ENCODE results near the gene COL21A1. TPM values are rescaled to one million over a fixed set of nuclear protein-coding genes. Genes with fewer than 3 reads are reported as not detected.

COL21A1 gene
- total and polyA plus RNA-seq, 2 of the 4 experiments (the other 2 are of a cell fraction), result 0.05 TPM; not detected in 1

DNA sequence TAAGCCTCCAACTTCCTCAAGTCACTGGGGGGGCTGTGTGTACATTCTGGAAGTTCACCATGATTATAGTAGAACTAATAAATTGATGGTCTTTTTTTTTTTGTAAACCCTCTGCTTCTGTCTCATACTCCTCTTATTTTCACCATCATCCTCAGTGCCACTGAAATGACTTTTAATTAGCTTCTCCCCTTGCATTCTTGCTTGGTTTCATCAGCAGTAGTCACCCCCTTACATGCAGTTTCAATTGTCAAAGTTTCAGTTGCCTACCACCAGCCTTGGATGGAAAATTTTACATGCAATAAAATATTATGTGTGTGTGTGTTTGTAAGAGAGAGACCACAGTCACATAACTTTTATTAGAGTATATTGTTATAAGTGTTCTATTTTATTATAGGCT, 196.2 kb downstream of the COL21A1 start:
- in situ Hi-C loops (cut with MboI; ENCODE audit: low sequenced_read_pairs), result no loop called here
- intact Hi-C loops (cut with micrococcal nuclease), result no loop called here
- CTCF ChIA-PET, result no interaction called here

More for the DNA sequence above, 196.2 kb downstream of the COL21A1 start:
- dilution Hi-C loops (cut with HindIII; ENCODE audit: low sequenced_read_pairs, unreplicated experiment), result no loop called here
- Histone ChIP-seq H2BK120ac (ENCODE audit: low read depth, low read length) (no peak overlapping the region), H2AK9ac (replicated peaks; ENCODE audit: low read depth, low read length, poor library complexity) (no peak overlapping the region), H3K56ac (ENCODE audit: extremely low read depth, insufficient read depth, low read length) (no peak overlapping the region), H3K23ac (ENCODE audit: low read depth, low read length) (no peak overlapping the region), H3K9me3 (ENCODE audit: control insufficient read depth, insufficient read depth, low read length) (no peaks in the 10 kb centered on the region), H3K79me1 (ENCODE audit: low read depth in 1 of 2, low read length in 2 of 2) (no peaks in the 10 kb centered on the region), H3K4me3 (ENCODE audit: insufficient read depth, low read depth, low read length) (no peak overlapping the region), H2AFZ (replicated peaks; ENCODE audit: low read length, poor library complexity) (no peak overlapping the region), H3K4me1 (ENCODE audit: control insufficient read depth, insufficient read depth, low read length) (no peaks in the 10 kb centered on the region), H3K4me2 (ENCODE audit: low read depth, low read length) (no peak overlapping the region), H3K14ac (replicated peaks; ENCODE audit: low read depth, low read length) (no peak overlapping the region), H2BK5ac (ENCODE audit: low read depth, low read length, poor library complexity, severe bottlenecking) (no peak overlapping the region), H3K9ac (ENCODE audit: low read depth, low read length) (no peak overlapping the region), H4K8ac (ENCODE audit: low read depth in 2 of 2, low read length in 2 of 2) (no peak overlapping the region), H4K20me1 (ENCODE audit: insufficient read depth, low read length) (no peaks in the 10 kb centered on the region), H3K4ac (ENCODE audit: low read depth, low read length) (no peak overlapping the region), H4K5ac (ENCODE audit: low read depth, low read length) (no peak overlapping the region), H3K27ac (ENCODE audit: insufficient read depth, low read length) (no peak overlapping the region), H4K91ac (ENCODE audit: insufficient read depth, low read depth, low read length) (no peak overlapping the region), H2BK15ac (ENCODE audit: low read depth, low read length) (no peak overlapping the region), H3K9me1 (ENCODE audit: insufficient read depth, low read length) (no peaks in the 10 kb centered on the region), H3K18ac (ENCODE audit: low read depth, low read length) (no peak overlapping the region), H3K36me3 (ENCODE audit: control insufficient read depth, insufficient read depth, low read length) (no peaks in the 10 kb centered on the region), H3K27me3 (ENCODE audit: control insufficient read depth, insufficient read depth, low read length) (no peaks in the 10 kb centered on the region), H2BK20ac (ENCODE audit: low read depth, low read length) (no peak overlapping the region), H2AK5ac (ENCODE audit: low read depth, low read length) (no peak overlapping the region)
- BruUV-seq (replicated peaks), result no TSS peak
- ATAC-seq (ENCODE audit: low read depth) (no peak), DNase-seq (no peak)
- TF ChIP-seq MXI1 (IDR thresholded peaks at IDR 0.05; ENCODE audit: borderline replicate concordance, low read depth, low read length), result no peak
- TF ChIP-seq BHLHE40 (IDR thresholded peaks at IDR 0.05; ENCODE audit: low read depth, low read length), result no peak
- no peak for TF ChIP-seq MAZ (IDR thresholded peaks at IDR 0.05; ENCODE audit: borderline replicate concordance, low read depth, low read length)
- no peak for TF ChIP-seq MAFK (IDR thresholded peaks at IDR 0.05; ENCODE audit: low read depth, low read length)
- no peak for TF ChIP-seq ELK1 (IDR thresholded peaks at IDR 0.05; ENCODE audit: borderline replicate concordance, low read depth, low read length)
- TF ChIP-seq, protein P1, sequence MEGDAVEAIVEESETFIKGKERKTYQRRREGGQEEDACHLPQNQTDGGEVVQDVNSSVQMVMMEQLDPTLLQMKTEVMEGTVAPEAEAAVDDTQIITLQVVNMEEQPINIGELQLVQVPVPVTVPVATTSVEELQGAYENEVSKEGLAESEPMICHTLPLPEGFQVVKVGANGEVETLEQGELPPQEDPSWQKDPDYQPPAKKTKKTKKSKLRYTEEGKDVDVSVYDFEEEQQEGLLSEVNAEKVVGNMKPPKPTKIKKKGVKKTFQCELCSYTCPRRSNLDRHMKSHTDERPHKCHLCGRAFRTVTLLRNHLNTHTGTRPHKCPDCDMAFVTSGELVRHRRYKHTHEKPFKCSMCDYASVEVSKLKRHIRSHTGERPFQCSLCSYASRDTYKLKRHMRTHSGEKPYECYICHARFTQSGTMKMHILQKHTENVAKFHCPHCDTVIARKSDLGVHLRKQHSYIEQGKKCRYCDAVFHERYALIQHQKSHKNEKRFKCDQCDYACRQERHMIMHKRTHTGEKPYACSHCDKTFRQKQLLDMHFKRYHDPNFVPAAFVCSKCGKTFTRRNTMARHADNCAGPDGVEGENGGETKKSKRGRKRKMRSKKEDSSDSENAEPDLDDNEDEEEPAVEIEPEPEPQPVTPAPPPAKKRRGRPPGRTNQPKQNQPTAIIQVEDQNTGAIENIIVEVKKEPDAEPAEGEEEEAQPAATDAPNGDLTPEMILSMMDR (conservative IDR thresholded peaks at IDR 0.05; ENCODE audit: low read depth, low read length), result no peak
- no peak for TF ChIP-seq RFX5 (IDR thresholded peaks at IDR 0.05; ENCODE audit: low read depth, low read length)
- TF ChIP-seq POLR2A (IDR thresholded peaks at IDR 0.05; ENCODE audit: low read depth, low read length), result no peak
- POLR2A ChIA-PET (ENCODE audit: unreplicated experiment), result no interaction called here

Measured in IMR-90 (cell line).